Measurements from ENCODE around the gene RNASE11.
"Not testable (repeated sequence)": the region's sequence is repeated elsewhere in the genome, so short reads cannot be mapped to it uniquely, and the experiment has no call there.

Gene RNASE11

DNA sequence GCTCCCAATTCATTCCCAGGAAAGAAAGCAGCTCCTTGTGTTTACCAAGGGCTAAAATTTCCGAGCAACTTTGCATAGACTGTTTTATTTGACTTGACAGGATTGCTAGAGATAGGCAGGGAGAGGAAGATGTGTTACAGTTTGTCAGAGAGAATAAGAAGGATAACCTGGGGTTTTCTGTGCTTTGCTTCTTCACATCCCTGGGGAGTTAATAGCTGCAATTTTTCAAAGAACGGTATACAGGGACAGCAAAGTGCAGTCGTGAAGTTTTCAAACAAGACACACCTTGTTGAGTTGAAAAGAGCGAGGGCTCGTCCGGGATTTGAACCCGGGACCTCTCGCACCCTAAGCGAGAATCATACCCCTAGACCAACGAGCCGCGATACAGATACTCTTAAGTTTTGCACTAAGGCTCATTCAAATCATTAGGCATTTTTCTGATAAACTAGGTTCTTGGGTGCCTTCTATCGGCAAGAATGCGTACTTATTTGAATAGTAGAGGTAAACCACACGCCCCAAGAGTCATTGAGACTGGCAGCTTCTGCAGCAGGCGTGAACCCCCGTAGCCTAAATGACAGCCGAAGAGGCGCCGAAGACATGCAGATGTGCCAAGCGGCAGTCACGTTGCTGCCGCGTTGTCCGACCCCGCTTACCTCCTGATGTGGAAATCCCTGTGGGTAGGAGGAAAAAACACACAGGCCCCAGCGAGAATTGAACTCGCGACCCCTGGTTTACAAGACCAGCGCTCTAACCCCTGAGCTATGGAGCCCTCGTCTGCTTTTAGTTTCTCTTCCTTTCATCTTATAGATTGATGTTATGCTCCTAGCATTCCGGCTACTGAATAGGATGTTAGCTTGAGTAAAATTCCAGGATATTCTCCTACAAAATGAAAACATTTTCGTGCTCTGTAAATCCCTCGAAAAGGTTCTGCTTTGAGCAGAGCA is 25.6 kb upstream of the RNASE11 start:
- DNase-seq: peak; percentile 98

- DNase-seq: no peak
Measured at GRCh38 chr14:20612403-20612802, 24.6 kb upstream of the RNASE11 start.

DNA sequence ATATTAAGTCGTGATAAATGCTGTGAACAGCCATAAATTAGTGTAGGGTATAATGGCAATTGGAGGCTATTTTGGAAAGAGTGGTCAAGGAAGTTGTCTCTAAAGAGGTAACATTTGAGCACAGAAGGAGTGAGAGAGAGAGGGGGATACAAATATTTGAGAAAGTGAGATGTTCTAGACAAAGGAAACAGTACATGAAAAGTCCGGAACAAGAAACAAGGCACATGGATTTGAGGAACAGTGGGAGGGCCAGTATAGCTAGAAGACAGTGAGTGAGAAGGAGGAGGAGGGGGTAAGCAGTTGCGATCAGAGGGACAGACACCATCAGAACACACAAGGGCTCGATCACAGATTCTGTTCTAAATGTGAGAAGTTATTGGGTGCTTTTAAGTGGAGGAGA is 23.5 kb upstream of the RNASE11 start:
- no peak for DNase-seq

DNA sequence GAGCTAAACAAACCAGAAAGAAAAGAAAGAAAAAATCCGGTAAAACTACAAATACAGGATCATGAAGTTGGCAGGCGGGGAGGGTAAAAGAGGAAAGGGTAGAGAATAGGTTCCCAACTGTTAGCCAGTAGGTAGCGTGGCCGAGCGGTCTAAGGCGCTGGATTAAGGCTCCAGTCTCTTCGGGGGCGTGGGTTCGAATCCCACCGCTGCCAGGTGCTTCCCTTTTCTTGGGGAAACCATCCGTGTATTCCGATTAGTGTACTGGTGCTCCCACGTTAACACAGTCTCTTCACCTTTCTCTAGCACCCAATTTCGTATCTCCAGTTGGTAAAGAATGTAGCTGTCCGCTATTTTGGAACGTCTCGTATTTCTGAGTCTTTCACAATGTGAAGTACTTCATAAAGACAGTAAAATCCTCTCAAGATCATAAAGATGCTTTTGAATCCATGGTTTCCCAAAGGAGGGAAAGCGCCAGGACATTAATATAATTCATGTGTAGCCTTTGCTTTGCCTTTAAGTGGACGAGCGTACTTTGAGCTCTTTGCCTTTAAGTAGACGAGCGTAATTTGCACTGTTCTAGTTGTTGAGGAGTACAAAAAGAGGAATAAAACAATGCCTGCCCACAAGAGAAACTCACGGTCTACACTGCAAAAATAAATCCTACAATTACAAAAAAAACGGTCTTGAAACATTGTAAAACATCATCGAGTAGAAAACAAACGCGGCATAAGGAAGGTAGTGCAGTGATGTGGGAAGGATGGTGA is 22.4 kb upstream of the RNASE11 start:
- peak; percentile 66 for DNase-seq

DNA sequence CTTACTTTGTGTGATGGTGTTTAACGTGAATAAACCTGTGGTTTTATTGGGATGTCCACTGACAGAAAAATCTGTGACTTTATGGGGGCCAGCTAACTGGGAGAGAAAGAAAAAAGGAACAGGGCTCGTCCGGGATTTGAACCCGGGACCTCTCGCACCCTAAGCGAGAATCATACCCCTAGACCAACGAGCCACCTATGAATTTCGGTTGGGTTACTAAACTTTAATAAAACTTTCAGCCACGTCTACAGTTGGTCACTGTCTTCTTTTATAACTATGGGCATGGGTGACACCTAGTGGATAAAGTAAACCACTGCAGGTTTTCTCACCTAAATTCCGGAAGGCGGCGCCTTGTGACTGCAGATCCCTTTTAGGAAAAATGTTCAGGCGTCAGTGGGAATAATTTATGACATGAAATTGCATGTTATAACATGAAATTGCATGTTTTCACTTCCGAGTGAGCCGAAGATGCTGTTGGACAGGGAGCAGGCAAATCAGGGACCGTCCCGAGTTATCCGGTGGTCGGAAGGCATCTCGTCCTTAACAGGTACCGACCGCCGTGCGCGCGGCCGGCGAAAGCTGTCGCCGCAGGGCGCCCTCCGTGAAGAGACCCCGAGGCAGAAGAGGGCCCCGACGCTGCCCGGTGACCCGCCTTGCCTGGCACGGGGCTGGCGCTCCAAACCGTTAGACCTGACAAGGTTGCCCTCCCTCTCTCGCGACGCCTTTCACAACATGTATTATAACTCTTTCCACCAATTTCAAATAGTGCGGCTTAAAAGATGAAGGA is 21.6 kb upstream of the RNASE11 start:
- DNase-seq: peak; percentile 70

GRCh38 chr14:20608383-20609110 is 20.7 kb upstream of the RNASE11 start:
- no peak for DNase-seq

DNA sequence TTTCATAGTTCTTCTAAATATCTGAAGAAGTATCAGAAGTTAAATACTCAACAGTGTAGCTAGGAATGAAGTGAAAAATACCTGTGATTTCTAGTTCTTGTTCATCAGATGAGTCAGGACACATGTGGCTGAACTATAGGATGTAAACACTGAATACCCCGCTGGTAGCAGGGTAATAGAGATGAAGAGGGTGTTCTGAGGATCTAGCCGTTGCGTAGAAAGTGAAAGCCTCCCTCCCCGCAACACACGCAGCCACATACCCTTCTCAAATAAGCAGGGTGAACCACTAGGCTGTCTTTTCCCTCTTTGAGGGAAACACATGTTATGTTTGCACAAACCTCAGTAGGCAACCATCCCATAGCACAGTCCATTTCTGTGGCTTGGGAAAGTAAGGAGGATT is 19.8 kb upstream of the RNASE11 start:
- DNase-seq: no peak

DNA sequence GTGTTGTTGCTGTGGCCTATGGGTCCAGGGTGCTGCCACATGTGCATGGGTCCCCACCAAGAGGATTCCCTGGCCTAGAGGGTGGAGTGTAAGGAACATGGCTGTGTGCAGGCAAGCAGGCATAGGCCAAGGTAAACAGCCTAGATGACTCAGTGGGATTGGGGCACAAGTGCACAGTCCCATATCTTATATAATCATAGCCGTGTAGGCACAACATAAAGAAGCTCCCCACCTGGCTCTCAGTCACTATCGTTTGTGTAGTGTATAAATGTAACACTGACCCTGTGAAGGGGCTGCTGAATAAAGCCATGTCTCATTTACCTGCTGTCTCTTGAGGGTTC is 19.1 kb upstream of the RNASE11 start:
- no peak for DNase-seq

GRCh38 chr14:20606190-20606901 is 18.5 kb upstream of the RNASE11 start:
- no peak for DNase-seq

- no peak for DNase-seq
Measured at GRCh38 chr14:20603813-20604690, 16.3 kb upstream of the RNASE11 start.

DNA sequence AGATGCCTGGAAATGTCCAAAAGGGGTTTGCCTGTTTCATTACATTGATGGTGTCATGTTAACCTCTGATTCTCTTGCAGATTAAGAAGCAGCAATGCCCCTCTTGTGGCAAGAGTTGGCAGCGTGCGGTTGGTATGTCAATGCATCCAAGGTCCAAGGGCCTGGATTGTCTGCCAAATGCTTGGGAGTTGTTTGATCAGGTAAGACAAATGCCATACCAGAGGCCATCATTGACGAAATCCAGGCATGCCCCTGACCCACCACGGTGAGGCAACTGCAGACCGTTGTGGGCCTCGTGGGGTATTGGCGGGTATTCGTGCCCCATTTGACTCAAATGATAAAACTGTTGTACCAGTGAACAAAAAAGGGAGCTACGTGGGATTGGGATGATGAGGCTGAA is 14.8 kb upstream of the RNASE11 start:
- DNase-seq: no peak

DNA sequence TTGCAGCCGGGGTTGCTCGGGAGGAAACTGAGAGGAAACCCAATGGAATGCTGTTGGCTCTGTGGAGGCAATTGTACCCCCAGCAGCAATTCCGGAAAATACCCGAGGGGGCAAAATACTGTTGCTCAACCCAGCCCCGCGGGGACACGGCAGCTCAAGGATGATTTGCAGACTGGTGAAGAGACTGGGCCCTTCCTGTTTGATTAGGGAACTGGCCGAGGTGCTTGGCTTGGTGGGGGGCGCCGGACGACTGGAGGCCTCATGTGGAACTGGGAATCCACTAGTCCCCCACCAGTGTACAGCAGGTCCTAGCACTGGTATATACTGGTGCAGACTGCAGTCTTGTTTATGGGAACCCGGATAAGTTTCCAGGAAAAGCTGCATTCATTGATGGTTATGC is 13.7 kb upstream of the RNASE11 start:
- no peak for DNase-seq

- DNase-seq: no peak
Measured at GRCh38 chr14:20597108-20597507, 9.3 kb upstream of the RNASE11 start.

GRCh38 chr14:20595726-20596125 is 7.9 kb upstream of the RNASE11 start:
- not testable (repeated sequence) for DNase-seq

GRCh38 chr14:20592574-20592973 is 4.8 kb upstream of the RNASE11 start:
- no peak for DNase-seq

DNA sequence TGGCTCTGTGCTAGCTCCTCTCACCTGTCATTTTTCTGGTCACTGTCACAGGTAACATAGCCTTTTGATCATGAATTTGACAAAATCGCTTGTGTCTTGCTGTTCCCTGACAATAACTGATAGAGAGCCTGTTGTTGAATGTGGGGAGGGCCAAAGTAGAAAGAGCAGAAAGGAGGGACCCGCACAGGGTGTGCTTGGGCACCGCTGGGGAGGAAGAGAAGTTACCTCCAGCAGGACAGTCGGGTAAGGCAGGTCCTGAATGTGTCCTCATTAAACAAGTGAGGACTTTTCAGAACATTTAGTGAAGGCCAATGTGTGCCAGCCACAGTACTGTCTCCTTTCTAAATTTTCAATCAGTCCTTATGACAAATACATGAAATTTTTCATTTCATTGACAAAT is 3.4 kb upstream of the RNASE11 start, which contains the start of gene RNASE12:
Gene RNASE12 (minus strand): TSS at position 142 of the 400 bp plus-strand sequence. CDS start 653 bp downstream, outside the sequence.
- no peak for DNase-seq

GRCh38 chr14:20583908-20584307 is 3.9 kb downstream of the RNASE11 start:
- DNase-seq: no peak

DNA sequence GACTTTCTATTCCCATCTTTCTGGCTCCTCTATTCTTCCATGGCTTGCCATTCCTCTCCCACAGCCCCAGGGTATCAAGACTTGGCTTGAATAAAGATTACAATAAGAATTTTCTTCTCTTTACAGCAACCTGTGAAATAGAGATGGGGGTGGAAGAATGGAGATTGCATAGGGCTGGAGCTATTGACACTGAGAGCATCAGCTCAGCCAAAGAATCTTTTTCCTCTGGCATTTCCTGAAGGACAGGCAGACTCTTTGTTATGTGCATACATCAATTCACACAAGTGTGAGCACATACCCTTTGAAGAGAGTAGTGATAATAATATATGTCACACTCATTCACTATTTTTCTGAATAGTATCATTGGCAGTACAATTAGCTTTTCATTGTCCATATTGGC is 4.7 kb downstream of the RNASE11 start:
- no peak for DNase-seq

DNA sequence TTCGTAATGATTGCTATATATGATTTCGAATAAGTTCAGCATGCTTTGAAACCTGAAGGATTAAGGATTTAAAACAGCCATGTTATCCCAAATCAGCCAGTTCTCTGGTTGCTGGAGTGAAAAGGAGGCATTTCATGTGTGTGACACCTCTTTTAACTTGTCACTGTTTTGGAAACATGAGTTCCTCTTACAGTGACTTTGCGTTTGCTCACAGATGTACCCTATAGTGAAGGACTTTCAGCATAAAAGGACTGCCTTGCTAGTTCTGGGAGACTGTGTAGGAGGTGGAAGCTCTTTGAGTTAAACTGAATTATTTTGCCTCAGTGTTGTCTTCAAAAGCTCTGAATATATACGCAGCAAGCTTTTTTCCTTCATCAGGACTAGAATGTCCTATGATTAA is 7.6 kb downstream of the RNASE11 start:
- no peak for DNase-seq

DNA sequence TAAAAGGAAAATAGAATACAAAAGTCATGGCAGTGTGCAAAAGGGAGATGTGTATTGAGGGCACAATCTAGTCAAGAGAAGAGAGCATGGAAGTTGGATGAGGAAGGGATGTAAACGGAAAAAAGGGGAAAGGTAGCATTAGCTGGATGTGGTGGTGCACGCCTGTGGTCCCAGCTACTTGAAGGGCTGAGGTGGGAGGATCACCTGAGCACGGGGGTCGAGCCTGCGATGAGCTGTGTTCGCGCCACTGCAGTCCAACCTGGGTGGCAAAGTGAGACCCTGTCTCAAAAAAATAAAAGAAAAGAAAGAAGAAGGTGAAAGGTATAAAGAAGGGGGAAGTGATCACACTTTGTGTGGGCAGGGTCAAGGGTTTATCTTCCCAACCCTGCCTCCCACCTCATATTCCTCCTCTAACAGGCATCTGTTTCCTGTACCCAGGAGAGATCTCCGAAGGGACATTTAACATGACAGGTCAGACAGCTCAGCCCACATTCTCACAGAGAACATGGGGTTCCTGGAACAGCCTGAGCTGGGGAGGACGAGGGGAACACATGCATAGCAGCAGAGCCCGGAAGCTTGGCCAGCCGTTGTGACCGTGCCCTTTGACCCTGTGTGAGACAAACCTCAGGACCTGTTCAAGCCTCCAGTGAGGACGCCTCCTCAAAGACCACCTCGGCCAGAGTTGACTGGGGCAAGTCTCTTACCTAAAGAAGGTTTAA is 8.9 kb downstream of the RNASE11 start:
- no peak for DNase-seq
